SKM-1 (cell line): ENCODE results near the gene DCTD.

ENCODE experiments used
- DNase-seq: peaks from one replicate; lab custom pipeline; 2025; ENCODE audit not compliant: unreplicated experiment; lab: John Stamatoyannopoulos, UW

Gene DCTD

GRCh38 chr4:182843808-182844325 lies 73.3 kb downstream of the DCTD start:
- DNase-seq, result no peak

- no peak for DNase-seq
Measured at GRCh38 chr4:182842759-182843390, 74.3 kb downstream of the DCTD start.

GRCh38 chr4:182842104-182842600 lies 75.0 kb downstream of the DCTD start:
- no peak for DNase-seq

GRCh38 chr4:182840108-182840507 lies 77.1 kb downstream of the DCTD start:
- DNase-seq, result no peak
